Right lobe of liver (tissue), 6 donors: ENCODE results near the gene CABCOCO1. TPM values are rescaled to one million over a fixed set of nuclear protein-coding genes. Genes with fewer than 3 reads are reported as not detected.

Source experiments
- ATAC-seq, 4 donors: fragments of 200-7000 bp; cut with Tn5 transposase; one replicate each; pipeline ENCODE4 v1.9.1; 2020; ENCODE audit warnings: mild to moderate bottlenecking in 4 of 4, moderate library complexity in 4 of 4
- DNase-seq, 3 donors: peaks; one replicate each; pipeline ENCODE4 v3.0.0-alpha.2; 2020
- H3K27ac ChIP-seq, 3 donors: fragments of 200-600 bp; one replicate each; pipeline ENCODE4 v1.8.0; 2022
- H3K27me3 ChIP-seq, 2 donors: fragments of 200-600 bp; one replicate each; pipeline ENCODE4 v1.8.0; 2022
- H3K36me3 ChIP-seq, 4 donors: fragments of 200-600 bp; sonication (generic) in 1 of 4; one replicate each; pipeline versions ENCODE4 v1.5.1 to v1.8.0; 2017 to 2022; ENCODE audit warnings: control low read depth in 1 of 4
- H3K4me1 ChIP-seq, 4 donors: fragments of 200-600 bp; sonication (generic) in 1 of 4; one replicate each; pipeline versions ENCODE4 v1.5.1 to v1.8.0; 2017 to 2022; ENCODE audit warnings: control low read depth in 1 of 4
- H3K4me3 ChIP-seq, 3 donors: fragments of 200-600 bp; one replicate each; pipeline ENCODE4 v1.8.0; 2022
- H3K9me3 ChIP-seq, 4 donors: fragments of 200-600 bp; sonication (generic) in 1 of 4; one replicate each; pipeline versions ENCODE4 v1.5.1 to v1.8.0; 2017 to 2022; ENCODE audit warnings: control low read depth in 1 of 4
- POLR2A ChIP-seq: fragments of 450-650 bp; IDR thresholded peaks from one replicate; pipeline ENCODE4 v1.6.1; 2017; ENCODE audit warnings: antibody characterized with exemption, mild to moderate bottlenecking
- WGBS: methylation state at CpG from one replicate; pipeline ENCODE4 v1.1.6; 2018; ENCODE audit warnings: low coverage, low lambda C conversion rate; ENCODE audit not compliant: insufficient coverage; ENCODE audit errors: missing lambda C conversion rate; 5-methylcytosine and 5-hydroxymethylcytosine counted together
- intact Hi-C, 2 donors: fragments of 100-400 bp; cut with DNase I; formaldehyde crosslinking; loops; one replicate each; pipeline versions ENCODE4 v1.11.2 to v1.14.1; 2022
- total RNA-seq, 6 experiments: library from RNA; depleted of rRNA in 2 of 6; stranded (reverse); fragments of >200 nt in 2 of 6; fragmentation: NEBNext Ultra II Directional in 3 of 6; extraction: Animal tissue kit (Norgen Biotek cat#: 25700) in 3 of 6; gene quantifications; one replicate each; pipeline versions ENCODE4 v1.1.0 to v1.2.4, GENCODE V29; 2016 to 2023
- TF ChIP-seq, protein P1 (sequence below), 4 donors: fragments of 200-600 bp in 3 of 4; fragments of 450-650 bp in 1 of 4; IDR thresholded peaks; one replicate each; pipeline versions ENCODE4 v1.5.1 to v1.8.0; 2016 to 2022; ENCODE audit warnings: antibody characterized with exemption in 4 of 4, mild to moderate bottlenecking in 2 of 4
- donor health status: DM: no; HTN: yes; CAD: no.
- donor health status: DM: no; HTN: no; CAD: no.
- donor health status: DM: no; HTN: no; CAD: no.
- donor health status: DM: no; HTN: yes; CAD: no.
- donor health status: DM: no; HTN: yes; CAD: no.

Gene CABCOCO1
- total RNA-seq, 6 experiments from 2014 or later = not detected

DNA sequence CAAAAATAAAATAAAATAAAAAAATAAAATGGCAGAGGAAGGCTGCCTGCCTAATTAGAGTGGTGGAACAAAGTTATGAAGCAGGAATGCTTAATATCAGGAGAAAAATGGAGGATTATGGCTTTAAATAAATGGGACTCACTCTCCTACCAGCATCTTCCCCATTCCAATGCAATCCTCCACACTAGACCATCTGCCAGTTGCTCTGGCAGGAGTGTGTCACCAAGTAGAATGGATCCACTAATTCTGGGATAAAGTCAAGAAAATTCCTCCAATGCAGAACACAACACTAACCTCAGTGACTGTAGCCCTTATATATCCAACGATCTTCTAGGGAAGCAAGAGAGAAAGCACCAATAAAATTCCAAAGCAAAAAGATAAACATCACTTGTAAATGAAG lies 126.3 kb downstream of the CABCOCO1 start:
- Histone ChIP-seq H3K27me3 (no peaks in the 10 kb centered on the region), H3K4me3 (no peak overlapping the region), H3K27ac (no peak overlapping the region), H3K36me3 (no peaks in the 10 kb centered on the region), H3K9me3 (no peaks in the 10 kb centered on the region), H3K4me1 (no peaks in the 10 kb centered on the region)
- no peak for DNase-seq
- TF ChIP-seq, protein P1, sequence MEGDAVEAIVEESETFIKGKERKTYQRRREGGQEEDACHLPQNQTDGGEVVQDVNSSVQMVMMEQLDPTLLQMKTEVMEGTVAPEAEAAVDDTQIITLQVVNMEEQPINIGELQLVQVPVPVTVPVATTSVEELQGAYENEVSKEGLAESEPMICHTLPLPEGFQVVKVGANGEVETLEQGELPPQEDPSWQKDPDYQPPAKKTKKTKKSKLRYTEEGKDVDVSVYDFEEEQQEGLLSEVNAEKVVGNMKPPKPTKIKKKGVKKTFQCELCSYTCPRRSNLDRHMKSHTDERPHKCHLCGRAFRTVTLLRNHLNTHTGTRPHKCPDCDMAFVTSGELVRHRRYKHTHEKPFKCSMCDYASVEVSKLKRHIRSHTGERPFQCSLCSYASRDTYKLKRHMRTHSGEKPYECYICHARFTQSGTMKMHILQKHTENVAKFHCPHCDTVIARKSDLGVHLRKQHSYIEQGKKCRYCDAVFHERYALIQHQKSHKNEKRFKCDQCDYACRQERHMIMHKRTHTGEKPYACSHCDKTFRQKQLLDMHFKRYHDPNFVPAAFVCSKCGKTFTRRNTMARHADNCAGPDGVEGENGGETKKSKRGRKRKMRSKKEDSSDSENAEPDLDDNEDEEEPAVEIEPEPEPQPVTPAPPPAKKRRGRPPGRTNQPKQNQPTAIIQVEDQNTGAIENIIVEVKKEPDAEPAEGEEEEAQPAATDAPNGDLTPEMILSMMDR (IDR thresholded peaks at IDR 0.05) = no peak
- no peak for TF ChIP-seq POLR2A
- WGBS = 83% methylated on average over 1 of the region's 1 CpG
- no peak for ATAC-seq
- intact Hi-C loops = no loop called here

DNA sequence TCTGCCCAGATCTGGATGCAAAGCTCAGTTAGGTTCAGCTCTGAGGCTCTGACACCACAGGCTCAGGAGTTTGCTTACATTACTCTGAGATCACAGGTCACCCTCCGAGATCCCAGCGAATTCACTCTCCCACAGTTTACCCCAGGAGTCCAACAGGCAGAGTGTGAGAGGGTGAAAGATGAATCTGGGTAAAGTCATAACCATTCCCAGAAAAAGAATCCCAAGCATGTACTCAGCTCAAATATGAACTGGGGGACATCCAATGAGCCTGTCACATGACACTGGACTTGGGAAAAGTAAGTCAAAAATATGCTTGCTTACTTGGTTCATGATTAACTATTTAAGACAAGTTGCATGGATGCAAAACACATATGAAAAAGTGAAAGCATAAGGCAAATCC lies 128.5 kb downstream of the CABCOCO1 start:
- Histone ChIP-seq H3K27me3 (no peaks in the 10 kb centered on the region), H3K9me3 (no peaks in the 10 kb centered on the region), H3K4me1 (no peaks in the 10 kb centered on the region), H3K36me3 (no peaks in the 10 kb centered on the region), H3K4me3 (no peak overlapping the region), H3K27ac (no peak overlapping the region)
- DNase-seq = no peak
- intact Hi-C loops = no loop called here
- 54% methylated on average over 2 of the region's 2 CpGs for WGBS
- TF ChIP-seq POLR2A = no peak
- TF ChIP-seq, protein P1 (IDR thresholded peaks at IDR 0.05) = no peak
- ATAC-seq = no peak

DNA sequence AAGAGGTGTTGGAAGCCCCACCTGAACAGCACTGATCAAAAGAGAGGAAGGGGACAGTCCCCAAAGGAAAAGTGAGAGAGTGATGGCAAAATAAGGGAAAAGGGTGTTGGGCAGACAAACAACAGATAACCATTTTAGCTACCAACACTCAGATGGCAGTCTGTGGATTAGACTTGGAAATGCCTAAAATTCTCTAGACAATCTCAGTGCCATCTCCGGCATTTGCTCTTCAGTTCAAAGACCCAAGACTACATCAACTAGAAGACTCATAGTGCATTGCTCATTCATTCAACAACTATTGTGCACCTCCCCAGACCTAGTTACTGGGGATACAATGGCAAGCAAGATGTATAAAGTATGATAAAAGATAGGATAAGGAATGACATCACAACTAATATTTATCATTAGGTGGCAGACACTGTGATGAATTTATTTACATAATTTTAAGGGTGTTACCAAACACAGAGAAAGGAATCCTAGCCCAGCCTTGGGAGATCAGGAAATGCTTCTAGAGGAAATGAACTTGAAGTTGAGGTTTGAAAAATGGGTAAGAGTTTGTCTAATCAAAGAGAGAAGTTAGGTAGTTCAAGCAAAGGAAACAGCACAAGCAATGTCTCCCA lies 129.5 kb downstream of the CABCOCO1 start:
- H3K27ac ChIP-seq = no peak overlapping the region
- TF ChIP-seq POLR2A = no peak
- TF ChIP-seq, protein P1 (IDR thresholded peaks at IDR 0.05) = no peak
- 60% methylated on average over 1 of the region's 1 CpG for WGBS

DNA sequence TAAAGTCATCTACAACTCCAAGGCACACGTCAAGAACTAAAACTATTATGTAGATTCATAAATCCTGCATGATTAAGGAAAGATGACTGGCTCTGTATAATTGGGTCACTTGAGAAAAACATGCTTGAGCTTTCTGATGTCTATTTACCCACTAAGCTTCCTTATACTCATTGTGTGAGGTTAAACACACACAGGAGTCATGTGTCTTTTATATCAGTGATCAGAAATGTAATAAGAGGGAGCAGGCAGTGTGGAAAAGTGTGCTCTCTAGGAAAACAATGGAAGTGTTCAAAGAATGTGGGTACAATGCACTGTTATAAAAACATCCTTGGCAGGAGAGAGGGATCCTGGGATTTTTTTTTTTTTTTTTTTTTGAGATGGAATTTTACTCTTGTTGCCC lies 130.2 kb downstream of the CABCOCO1 start:
- intact Hi-C loops = no loop called here
- no peak overlapping the region for H3K27ac ChIP-seq
- WGBS = 86% methylated on average over 1 of the region's 1 CpG
- H3K4me3 ChIP-seq = no peak overlapping the region
- DNase-seq = no peak
- no peaks in the 10 kb centered on the region for H3K27me3 ChIP-seq
- no peaks in the 10 kb centered on the region for H3K9me3 ChIP-seq
- ATAC-seq = no peak
- H3K36me3 ChIP-seq = no peaks in the 10 kb centered on the region
- H3K4me1 ChIP-seq = no peaks in the 10 kb centered on the region
- TF ChIP-seq, protein P1 (IDR thresholded peaks at IDR 0.05) = no peak
- TF ChIP-seq POLR2A = no peak

More for the DNA sequence above, 129.5 kb downstream of the CABCOCO1 start:
- ATAC-seq (no peak), DNase-seq (no peak)
- no peaks in the 10 kb centered on the region for H3K9me3 ChIP-seq
- H3K4me1 ChIP-seq = no peaks in the 10 kb centered on the region
- H3K36me3 ChIP-seq = no peaks in the 10 kb centered on the region
- no peaks in the 10 kb centered on the region for H3K27me3 ChIP-seq
- no peak overlapping the region for H3K4me3 ChIP-seq
- intact Hi-C loops = no loop called here
